Esophagus mucosa (tissue), 1 donor: ENCODE results near the gene LDAF1. TPM values are rescaled to one million over a fixed set of nuclear protein-coding genes. Genes with fewer than 3 reads are reported as not detected.

ENCODE experiments used
- ATAC-seq: fragments of 200-7000 bp; cut with Tn5 transposase; one replicate; pipeline ENCODE4 v1.9.1; 2020
- total RNA-seq: library from RNA; stranded (reverse); gene quantifications from one replicate; pipeline ENCODE4 v1.2.4, GENCODE V29; 2023
- donor health status: DM: yes; HTN: yes; CAD: no.

Gene LDAF1
- total RNA-seq, 1 donor from 2014 or later = 62.3 TPM

DNA sequence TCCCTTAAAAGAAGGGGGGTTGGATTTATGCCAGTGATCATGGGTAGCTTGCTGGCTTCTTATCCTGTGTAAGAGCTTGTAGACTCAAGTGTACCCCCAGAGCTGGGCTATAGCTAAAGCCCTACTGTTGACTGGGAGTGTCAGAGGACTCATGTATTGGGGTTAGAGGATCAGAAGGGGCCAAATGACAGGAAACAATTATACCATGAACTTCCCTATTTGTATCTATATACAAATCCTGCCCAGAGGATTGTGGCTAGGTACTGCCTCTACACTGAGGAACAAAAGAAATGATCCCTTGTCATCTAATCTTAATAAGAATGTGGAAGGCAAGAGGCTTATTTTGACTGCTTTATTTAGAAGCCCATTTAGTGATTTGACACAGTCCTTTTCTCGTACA lies 38.6 kb downstream of the LDAF1 start:
- ATAC-seq = no peak

DNA sequence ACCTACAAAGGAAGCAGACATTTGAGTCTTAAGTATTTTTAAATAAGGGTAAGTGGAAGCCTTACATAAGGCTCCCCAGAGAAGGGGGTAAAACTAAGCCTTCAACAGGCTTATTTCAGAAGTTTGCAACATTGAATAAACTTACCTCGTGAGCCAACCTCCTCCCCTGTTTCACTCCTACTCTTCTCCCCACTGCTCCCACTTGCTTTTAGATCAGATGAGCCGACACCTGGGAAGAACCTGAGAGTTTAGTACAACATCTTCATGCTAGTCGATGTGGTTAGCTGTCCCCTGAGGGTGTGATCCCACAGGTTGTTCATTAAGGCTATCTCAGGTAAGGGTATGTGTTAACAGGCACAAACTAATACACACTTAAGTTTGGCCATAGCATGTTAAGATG lies 39.1 kb downstream of the LDAF1 start:
- no peak for ATAC-seq

DNA sequence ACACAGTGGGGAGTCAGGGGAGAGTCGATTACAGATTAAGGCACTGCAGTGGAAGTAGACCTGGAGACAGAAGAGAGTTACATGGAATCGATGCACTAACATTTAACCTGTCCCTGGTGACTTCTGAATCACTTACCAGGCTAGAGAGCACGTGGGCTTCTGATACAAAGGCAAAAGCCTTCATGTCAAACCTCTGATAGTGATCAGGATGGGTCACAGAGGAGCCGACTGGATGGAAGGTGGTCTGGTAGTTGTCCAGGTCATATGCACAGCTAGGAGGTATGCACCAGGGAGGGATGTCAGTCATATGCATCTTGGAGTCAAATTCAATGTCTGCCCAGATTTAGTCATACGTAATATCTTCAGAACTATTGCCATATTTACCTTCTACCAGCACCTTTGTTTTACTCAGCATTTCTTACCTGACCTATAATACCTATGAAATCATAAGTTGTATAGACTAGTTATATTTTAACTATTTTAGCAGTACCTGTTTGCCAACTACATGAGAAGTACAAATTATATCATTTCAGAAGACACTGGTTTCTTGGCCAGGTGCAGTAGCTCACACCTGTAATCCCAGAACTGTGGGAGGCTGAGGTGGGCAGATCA lies 41.2 kb downstream of the LDAF1 start:
- ATAC-seq = no peak

DNA sequence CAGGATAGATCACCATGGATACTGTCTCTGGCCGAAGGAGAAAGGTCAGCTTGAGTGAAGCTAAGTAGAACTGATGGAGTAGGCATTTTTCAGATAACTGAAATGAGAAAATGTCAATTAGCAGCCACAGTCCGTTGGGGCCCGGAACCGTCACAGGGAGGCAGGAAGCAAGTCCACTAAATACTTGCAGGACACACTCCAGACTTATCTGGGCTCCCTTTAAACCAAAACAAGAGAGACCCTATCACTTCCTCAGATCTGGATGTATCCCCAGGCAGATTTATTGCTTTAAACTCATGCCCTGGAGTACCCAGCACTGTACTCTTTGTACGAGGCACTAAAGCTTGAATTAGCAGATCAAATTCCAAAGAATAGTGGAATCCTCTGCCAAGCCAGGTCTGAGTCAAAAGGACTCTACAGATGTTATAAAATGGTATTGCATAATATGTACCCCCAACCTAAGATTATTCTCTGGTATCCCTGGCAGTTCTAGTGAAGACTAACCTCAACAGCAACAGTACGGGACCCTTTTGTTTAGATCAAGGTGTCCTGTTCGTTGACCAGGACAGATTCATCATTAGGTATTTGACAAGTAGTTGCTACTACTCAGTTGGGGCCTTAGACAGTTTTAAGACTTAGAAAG lies 44.8 kb downstream of the LDAF1 start:
- no peak for ATAC-seq

DNA sequence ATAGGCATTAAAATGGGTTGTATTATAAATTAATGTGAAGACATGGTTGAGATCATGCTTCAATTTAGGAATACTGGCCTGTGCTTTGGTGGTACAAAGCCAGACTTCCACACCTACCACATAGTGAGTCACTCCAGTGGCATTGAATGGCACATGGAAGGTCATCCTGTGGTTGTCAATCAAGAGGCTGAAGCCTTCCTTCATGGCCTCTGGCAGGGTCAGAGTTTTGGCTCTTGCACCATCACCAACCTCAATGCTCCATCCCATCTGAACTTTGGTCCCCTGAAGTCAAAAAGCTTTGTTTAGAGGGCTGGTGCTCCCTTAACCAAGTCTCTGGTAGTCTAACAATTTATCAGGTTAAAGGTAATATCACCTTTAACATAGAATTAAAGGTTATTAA lies 46.8 kb downstream of the LDAF1 start:
- no peak for ATAC-seq

DNA sequence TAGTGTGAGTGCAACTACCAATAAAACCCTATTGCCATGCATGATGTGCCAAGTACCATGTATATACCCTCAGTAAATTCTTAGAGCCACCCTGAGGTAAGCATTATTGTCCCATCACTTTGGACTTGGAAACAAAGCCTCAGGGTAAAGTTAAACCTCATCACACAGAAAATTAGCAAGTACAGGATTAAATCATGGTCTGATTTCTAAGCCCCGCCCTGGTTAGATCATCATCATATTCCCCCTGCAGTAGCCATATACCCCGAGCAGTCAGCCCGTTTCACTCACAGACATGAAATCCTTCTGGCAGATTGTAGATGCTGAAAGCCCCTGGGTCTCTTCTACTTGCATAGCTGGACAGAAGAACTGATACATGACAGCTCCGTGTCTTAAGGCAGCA lies 48.1 kb downstream of the LDAF1 start:
- ATAC-seq = no peak

DNA sequence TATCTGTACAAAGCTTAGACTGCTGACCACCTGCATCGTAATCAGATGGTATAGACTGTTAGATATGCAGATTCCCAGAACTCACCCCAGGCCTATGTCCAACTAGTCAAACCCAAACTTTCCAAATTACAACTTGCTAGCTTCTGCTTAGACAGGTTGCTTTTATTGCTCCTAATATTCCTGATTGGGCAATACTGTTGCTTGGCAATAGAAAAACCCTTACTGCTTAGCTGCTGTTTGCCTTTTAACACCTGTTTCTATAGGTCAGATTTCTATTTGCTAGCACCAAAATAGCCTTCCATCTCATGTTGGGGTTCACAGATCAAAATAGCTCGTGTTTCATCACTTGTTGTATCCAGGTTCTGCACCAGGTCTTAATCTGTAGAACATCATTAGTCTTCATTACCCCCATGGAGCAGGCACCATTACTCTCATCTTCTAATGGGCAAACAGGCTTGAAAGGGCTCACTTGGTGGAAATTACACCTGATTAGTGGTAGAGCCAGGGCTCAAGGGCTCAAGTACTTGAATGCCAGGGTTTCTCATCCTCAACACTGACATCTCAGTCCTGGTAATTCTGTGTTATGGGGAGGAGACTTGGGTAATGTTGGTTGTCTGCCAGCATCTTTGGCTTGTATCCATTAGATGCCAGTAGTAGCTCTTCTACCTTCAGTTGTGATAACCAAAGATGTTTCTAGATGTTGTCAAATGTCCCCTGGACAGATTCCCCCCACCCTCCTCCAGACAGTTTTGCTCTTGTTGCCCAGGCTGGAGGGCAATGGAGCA lies 50.2 kb downstream of the LDAF1 start:
- ATAC-seq = no peak

DNA sequence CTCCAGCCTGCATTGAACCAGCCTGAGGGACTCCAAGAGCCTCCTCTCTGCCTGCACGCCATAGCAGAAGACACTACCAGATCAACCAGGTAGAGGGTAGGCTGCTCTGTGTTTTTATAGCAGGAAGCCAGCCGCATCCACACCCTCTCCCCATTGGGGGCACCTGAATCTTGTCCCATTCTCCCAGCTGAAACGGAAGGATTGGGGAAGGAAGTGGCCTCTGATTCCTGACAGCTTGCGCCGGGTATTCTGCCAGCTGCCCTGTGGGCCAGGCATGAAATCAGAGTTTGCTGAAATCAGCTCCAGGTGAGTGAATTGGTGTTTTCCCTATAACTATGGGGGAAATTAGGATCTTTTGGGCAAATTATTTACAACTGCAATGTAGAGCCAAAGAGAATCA lies 53.0 kb downstream of the LDAF1 start, which contains the start of gene ZP2:
Gene ZP2 (minus strand): TSS at position 89 of the 400 bp plus-strand sequence. CDS start 27 bp downstream, at position 62.
- no peak for ATAC-seq

DNA sequence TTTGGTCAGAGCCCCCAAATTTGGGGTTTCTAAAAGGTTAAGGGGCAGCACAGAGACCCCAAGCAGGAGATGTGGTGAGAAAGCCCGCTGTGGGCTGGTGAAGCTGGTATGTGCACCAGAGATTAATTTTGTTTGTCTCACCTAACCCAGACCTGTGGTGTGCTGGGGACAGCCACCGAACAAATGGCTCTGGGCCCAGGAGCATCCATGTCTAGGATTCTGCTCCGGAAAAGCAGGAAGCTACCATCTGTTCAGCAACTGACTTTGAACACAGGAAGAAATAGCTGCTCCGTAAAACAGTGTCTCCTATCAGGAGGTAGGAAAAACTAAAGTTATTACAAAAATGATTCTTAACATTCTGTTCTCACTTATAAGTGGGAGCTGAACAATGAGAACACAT lies 55.6 kb downstream of the LDAF1 start:
- ATAC-seq = no peak

DNA sequence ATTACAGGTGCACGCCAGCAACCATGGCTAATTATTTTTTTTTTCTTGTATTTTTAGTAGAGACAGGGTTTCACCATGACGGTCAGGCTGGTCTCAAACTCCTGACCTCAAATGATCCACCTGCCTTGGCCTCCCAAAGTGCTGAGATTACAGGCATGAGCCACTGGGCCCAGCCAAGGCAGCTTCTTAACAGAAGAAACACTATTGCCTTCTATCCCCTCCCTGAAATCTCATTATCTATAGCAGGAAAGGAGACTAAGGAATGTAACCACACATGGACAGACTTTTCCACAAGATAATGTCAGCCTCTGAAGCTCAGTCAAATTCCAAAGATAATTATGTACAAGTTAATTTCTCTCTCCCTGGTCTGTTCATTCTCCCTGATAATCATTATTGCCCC lies 58.6 kb downstream of the LDAF1 start:
- no peak for ATAC-seq

DNA sequence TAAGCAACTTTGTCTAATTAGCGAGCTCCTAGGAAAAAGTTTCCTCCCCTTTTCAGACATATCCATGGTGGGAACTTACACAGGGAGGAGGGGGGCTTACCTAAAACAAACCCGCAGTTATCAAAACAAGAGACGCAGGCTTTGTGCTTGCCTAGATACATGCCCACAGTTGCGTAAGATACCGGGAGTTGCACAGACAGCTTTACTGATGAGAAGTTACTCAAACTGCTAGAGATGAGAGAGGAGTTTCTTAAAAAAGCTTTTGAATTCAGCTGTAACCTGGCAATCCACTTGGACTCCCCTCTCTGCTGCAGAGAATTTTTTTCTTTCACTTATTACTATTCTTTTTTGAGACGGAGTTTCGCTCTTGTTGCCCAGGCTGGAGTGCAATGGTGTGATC lies 59.7 kb downstream of the LDAF1 start:
- ATAC-seq = no peak

DNA sequence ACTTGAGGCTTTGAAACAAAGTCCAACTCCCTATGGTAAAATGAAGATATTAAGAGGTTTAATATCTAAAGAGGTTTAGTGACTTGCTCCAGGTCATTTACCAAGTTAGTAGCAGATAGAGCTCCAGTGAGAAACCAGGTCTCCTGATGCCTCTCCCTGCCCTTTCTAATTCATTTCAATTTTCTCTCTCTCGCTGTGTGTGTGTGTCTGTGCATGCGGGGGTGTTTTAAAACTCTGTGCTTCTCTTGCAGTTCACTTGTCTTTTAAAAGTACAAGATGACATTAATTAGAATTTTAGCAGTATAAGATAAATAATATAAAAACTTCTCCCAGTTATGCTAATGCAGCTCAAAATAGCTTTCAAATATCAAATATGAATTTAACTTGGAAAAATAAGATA lies 61.1 kb downstream of the LDAF1 start:
- ATAC-seq = no peak

DNA sequence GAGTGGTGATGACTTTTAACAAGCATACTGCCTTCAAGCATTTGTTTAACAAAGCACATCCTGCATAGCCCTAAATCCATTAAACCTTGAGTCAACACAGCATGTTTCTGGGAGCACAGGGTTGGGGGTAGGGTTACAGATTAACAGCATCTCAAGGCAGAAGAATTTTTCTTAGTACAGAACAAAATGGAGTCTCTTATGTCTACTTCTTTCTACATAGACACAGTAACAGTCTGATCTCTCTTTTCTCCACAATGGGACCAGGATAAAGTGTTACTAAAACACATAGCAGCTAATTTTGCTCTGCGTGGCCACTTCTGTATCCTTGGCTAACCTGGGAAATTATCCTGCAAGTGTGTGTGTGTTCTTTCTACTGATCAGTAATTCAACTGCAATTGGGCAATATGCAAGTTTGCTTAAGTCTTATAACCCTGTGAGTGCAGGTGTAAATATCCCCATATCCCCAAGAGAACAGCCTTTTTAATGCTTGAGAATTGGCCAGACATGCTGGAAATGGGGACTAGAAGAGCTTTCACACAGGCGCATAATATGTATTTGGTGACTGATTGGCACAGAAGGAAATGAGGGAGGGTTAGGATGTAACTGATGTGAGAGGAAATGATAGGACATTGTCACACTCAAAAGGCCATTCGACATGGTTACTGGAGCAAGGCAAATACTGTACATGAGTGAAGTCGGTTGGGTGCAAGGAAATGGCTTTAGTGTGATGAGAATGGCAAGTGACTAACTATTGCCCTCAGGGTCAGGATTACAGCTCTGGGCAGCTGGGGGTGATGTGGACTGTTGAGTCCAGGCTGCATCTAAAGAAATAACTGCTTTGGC lies 64.2 kb downstream of the LDAF1 start:
- ATAC-seq = no peak

DNA sequence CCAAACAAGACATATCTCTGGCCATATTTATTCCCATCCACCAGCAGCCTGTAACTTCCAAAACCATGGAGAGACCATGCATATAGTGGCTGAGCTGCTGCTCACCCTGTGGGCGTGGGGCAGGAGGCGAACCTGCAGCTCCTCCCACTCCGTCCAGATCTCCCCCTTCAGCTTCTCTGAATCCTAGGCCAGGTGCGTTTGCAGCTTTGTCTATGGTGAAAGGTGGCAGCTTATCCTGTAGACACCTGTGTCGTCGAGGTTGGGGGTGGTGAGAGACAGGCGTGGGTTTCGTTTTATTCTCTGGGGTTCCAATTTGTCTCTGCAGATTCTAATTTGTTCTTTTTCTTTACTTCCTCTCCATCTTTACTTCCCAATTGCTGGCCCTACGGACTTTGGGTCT lies 65.3 kb downstream of the LDAF1 start:
- ATAC-seq = no peak

DNA sequence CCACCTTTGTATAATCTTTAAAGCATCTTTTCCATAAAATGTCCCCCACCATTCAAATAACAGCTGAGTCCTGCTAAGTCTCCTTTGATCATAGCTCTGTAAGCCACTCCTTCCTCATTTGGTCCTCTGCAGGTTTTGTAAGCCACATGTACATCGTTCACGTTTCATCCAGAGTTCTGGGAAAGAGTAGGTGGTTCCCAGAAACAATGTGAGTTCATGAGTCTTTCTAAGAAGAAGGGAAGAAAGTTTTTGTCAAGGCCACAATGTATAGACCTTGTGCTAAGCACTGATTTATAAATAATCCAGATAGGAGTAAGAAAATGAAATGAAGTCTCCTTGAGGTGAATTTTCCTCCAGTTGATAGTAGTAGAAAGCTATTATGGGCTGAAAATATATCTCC lies 66.3 kb downstream of the LDAF1 start:
- no peak for ATAC-seq

DNA sequence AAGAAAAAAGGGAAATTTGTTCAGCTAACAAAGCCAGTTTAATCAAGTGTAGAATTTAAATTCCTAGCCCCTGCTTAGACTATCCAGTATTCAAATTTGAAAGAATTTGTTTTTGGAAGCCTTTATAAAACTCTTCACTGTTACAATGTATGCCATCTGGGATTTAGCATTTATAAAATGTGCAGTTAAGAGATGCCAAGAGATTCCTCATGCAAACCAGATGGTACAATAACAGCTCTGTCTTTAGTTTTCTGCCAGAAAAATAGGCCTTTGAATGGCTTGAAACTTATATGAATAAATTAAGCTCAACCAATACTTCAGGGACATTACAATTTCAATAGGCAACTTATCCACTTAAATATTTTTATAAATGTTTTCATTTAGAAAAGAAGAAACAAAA lies 68.3 kb downstream of the LDAF1 start:
- ATAC-seq = no peak

DNA sequence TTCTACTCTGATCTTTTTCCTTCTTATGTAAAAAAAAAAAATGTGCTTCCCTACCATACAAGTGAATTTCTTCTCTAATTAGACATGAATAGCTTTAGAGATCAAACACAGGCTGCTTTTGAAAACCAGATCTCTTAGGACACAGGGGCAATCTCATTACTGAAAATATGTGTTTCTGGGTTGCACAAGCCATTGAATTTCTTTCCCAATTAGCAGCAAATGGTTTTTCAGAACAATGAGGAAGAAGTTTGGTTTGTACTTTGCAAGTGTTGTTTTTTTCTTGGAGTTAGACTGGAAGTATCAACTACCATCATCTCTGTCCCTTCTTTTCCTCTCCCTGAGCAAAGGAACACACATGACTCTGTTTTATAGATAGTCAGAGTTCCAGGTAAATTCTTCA lies 69.4 kb downstream of the LDAF1 start:
- ATAC-seq = no peak

DNA sequence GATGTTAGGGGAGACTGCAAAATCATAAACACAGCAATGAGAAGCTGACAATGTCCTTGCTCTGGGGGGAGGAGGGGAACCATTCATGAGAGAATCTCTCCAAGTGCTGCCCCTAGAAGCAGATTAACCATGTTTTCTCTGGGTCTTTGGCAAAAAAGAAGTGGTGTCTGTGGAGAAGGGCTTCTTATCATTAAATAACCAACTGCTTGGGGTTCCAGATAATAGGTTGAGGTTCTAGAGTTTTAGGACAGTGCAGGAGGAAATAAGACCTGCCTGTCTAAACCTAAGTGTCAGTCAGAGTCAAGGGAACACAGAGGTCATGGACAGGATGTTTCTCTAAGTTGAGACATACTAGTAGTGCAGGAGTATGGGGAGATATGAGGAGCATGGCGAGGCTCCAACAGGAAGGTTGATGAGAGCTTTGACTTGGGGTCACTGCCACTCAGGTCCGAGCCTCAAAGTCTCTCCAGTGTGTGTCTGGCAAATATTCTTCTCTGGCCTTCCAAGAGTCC lies 69.9 kb downstream of the LDAF1 start:
- no peak for ATAC-seq
